Spleen (tissue), 11 donors: ENCODE data around the gene UXS1. TPM values are rescaled to one million over a fixed set of nuclear protein-coding genes. Genes with fewer than 3 reads are reported as not detected.

Experiments
- DNase-seq: peaks from one replicate; pipeline ENCODE4 v3.0.0-alpha.2; 2020
- H3K27ac ChIP-seq, 8 donors: fragments of 200-600 bp; sonication (generic) in 7 of 8; 1 replicate in 4 of 8; 2 replicates in 4 of 8; pipeline versions ENCODE4 v1.5.0 to v1.8.0; 2016 to 2021; ENCODE audit warnings: inconsistent platforms in 4 of 8, mild to moderate bottlenecking in 4 of 8, moderate library complexity in 1 of 8
- H3K27me3 ChIP-seq, 7 donors: fragments of 200-600 bp; sonication (generic) in 6 of 7; replicated peaks in 1 of 7; 1 replicate in 4 of 7; 2 replicates in 3 of 7; pipeline versions ENCODE4 v1.5.0 to v1.8.0; 2016 to 2021; ENCODE audit warnings: inconsistent platforms in 3 of 7, mild to moderate bottlenecking in 1 of 7
- H3K36me3 ChIP-seq, 6 donors: fragments of 200-600 bp; sonication (generic) in 5 of 6; 1 replicate in 4 of 6; 2 replicates in 2 of 6; pipeline versions ENCODE4 v1.5.0 to v1.8.0; 2016 to 2021; ENCODE audit warnings: inconsistent platforms in 2 of 6
- H3K4me1 ChIP-seq, 6 donors: fragments of 200-600 bp; sonication (generic) in 5 of 6; 1 replicate in 3 of 6; 2 replicates in 3 of 6; pipeline versions ENCODE4 v1.5.0 to v1.8.0; 2016 to 2021; ENCODE audit warnings: inconsistent platforms in 3 of 6
- H3K4me3 ChIP-seq, 8 donors: fragments of 200-600 bp; sonication (generic) in 7 of 8; 1 replicate in 4 of 8; 2 replicates in 4 of 8; pipeline versions ENCODE4 v1.5.0 to v1.8.0; 2016 to 2021; ENCODE audit warnings: inconsistent platforms in 4 of 8, mild to moderate bottlenecking in 4 of 8, moderate library complexity in 2 of 8
- H3K9me3 ChIP-seq, 8 donors: fragments of 200-600 bp; sonication (generic) in 7 of 8; 1 replicate in 4 of 8; 2 replicates in 4 of 8; pipeline versions ENCODE4 v1.5.0 to v1.8.0; 2016 to 2021; ENCODE audit warnings: inconsistent platforms in 4 of 8
- CTCF ChIP-seq, 11 experiments: fragments of 200-600 bp in 7 of 11; fragments of 450-650 bp in 4 of 11; sonication (generic) in 4 of 11; IDR thresholded peaks in 8 of 11; conservative IDR thresholded peaks in 3 of 11; 1 replicate in 7 of 11; 2 replicates in 4 of 11; pipeline versions ENCODE4 v1.4.0 to v1.8.0; 2016 to 2021; ENCODE audit warnings: antibody characterized with exemption in 11 of 11, inconsistent platforms in 4 of 11, mild to moderate bottlenecking in 1 of 11
- POLR2A ChIP-seq, 3 donors: fragments of 450-650 bp; IDR thresholded peaks; one replicate each; pipeline ENCODE4 v1.5.1; 2017; ENCODE audit warnings: antibody characterized with exemption in 3 of 3, mild to moderate bottlenecking in 1 of 3
- POLR2AphosphoS5 ChIP-seq, 3 donors: sonication (generic); formaldehyde crosslinking; IDR thresholded peaks; one replicate each; pipeline ENCODE4 v1.5.1; 2017; ENCODE audit warnings: antibody characterized with exemption in 3 of 3
- WGBS, 5 donors: extraction: QIAGEN DNeasy Blood & Tissue Kit in 3 of 5; methylation state at CpG; one replicate each; pipeline versions ENCODE4 v1.1.5 to v1.1.7; 2013 to 2018; 5-methylcytosine and 5-hydroxymethylcytosine counted together
- intact Hi-C: fragments of 100-400 bp; cut with DNase I; formaldehyde crosslinking; loops from one replicate; pipeline ENCODE4 v1.15.0; 2023; ENCODE audit warnings: low total_unique reads
- polyA plus RNA-seq, 3 donors: library from polyadenylated mRNA; stranded (reverse); fragments of 200-250 nt; gene quantifications; one replicate each; pipeline ENCODE4 v1.2.1, GENCODE V29; 2013
- total RNA-seq, 7 donors: library from RNA; depleted of rRNA in 3 of 7; stranded (reverse); fragments of >200 nt in 3 of 7; fragmentation: NEBNext Ultra II Directional in 4 of 7; extraction: Animal tissue kit (Norgen Biotek cat#: 25700) in 4 of 7; gene quantifications; one replicate each; pipeline versions ENCODE4 v1.1.0 to v1.2.1, GENCODE V29; 2016 to 2021
- donor health status: healthy with polysubstance abuse.
- donor health status: DM: no; HTN: no; CAD: no; lungs with moderate emphysema.
- donor health status: DM: no; HTN: no; CAD: no.
- donor health status: Bipolar disorder and iron deficiency.
- donor health status: healthy.
- donor health status: DM: no; HTN: no; CAD: no.
- donor health status: DM: yes; HTN: yes; CAD: no.

The UXS1 gene
- total and polyA plus RNA-seq, 10 donors = 9.5 to 60.1 (median 40.3) TPM

DNA sequence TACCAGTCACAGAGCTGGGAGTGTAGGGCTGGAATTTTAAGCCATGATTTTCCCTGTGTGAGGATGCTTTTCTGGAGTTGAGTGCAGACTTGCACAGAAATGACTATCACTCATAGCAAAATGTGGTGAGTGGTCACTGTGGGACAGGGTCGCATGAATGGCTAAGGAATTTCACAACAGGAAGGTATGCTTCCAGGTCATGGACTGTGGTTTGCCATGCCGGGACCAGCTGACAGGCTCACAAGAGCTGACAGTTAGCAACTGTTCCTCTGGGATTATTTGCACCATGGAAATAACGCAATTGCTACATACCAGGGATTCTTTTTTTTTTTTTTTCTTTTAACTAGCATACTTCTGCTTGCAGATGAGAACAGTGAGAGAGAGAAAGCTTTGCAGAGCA, 3.8 kb upstream of the UXS1 start:
- no peak overlapping the region for H3K4me3 ChIP-seq
- intact Hi-C loops = no loop called here
- no peak overlapping the region for H3K27ac ChIP-seq
- no peaks in the 10 kb centered on the region for H3K9me3 ChIP-seq
- H3K36me3 ChIP-seq = no peaks in the 10 kb centered on the region
- no peaks in the 10 kb centered on the region for H3K27me3 ChIP-seq
- H3K4me1 ChIP-seq = peaks cover under 1 to 19% (median 13%) of the 10 kb centered on the region in 6 donors
- 22 to 53% (median 48%) methylated on average over 3 of the region's 3 CpGs for WGBS, 5 donors
- TF ChIP-seq POLR2AphosphoS5 (IDR thresholded peaks at IDR 0.05) (peak in 1 of 3 donors; percentile 47), CTCF (IDR thresholded peaks at IDR 0.05 in 8 of 11, conservative IDR thresholded peaks at IDR 0.05 in 3 of 11) (no peak)
- DNase-seq = no peak

- Histone ChIP-seq H3K36me3 (no peaks in the 10 kb centered on the region), H3K9me3 (no peaks in the 10 kb centered on the region), H3K27ac (no peak overlapping the region), H3K4me1 (peaks cover 7 to 38% (median 30%) of the 10 kb centered on the region in 6 donors), H3K4me3 (no peak overlapping the region), H3K27me3 (no peaks in the 10 kb centered on the region)
- WGBS, 5 donors = 74 to 88% (median 81%) methylated on average over 6 of the region's 6 CpGs
- no peak for TF ChIP-seq CTCF (IDR thresholded peaks at IDR 0.05 in 8 of 11, conservative IDR thresholded peaks at IDR 0.05 in 3 of 11)
- no peak for TF ChIP-seq POLR2A (IDR thresholded peaks at IDR 0.05)
- no peak for TF ChIP-seq POLR2AphosphoS5 (IDR thresholded peaks at IDR 0.05)
- no peak for DNase-seq
- intact Hi-C loops = no loop called here
Measured at GRCh38 chr2:106195981-106196380, 1.9 kb upstream of the UXS1 start.

GRCh38 chr2:106195456-106195855, 1.4 kb upstream of the UXS1 start:
- DNase-seq = no peak
- Histone ChIP-seq H3K27me3 (no peaks in the 10 kb centered on the region), H3K27ac (no peak overlapping the region), H3K4me1 (peaks cover 7 to 43% (median 32%) of the 10 kb centered on the region in 6 donors), H3K4me3 (peak overlapping the region in 2 of 8 donors; percentile 90 to 99), H3K9me3 (no peaks in the 10 kb centered on the region), H3K36me3 (no peaks in the 10 kb centered on the region)
- intact Hi-C loops = no loop called here
- WGBS, 5 donors = 85 to 94% (median 88%) methylated on average over 6 of the region's 6 CpGs
- TF ChIP-seq POLR2A (IDR thresholded peaks at IDR 0.05) (no peak), POLR2AphosphoS5 (IDR thresholded peaks at IDR 0.05) (no peak), CTCF (IDR thresholded peaks at IDR 0.05 in 8 of 11, conservative IDR thresholded peaks at IDR 0.05 in 3 of 11) (no peak)

- WGBS, 5 donors = 0 to 2% (median 0%) methylated on average over 10 to 37 of the region's 37 CpGs
- DNase-seq = no peak
- Histone ChIP-seq H3K9me3 (no peaks in the 10 kb centered on the region), H3K4me3 (peak overlapping the region; percentile 67 to 99 (median 94)), H3K27ac (peak overlapping the region; percentile 30 to 93 (median 86)), H3K27me3 (no peaks in the 10 kb centered on the region), H3K4me1 (peaks cover 20 to 61% (median 47%) of the 10 kb centered on the region in 6 donors), H3K36me3 (no peaks in the 10 kb centered on the region)
- intact Hi-C loops = no loop called here
- TF ChIP-seq CTCF (IDR thresholded peaks at IDR 0.05 in 8 of 11, conservative IDR thresholded peaks at IDR 0.05 in 3 of 11) = peak in 1 of 11 experiments; percentile 14
- peak in 1 of 3 donors; percentile 3 for TF ChIP-seq POLR2AphosphoS5 (IDR thresholded peaks at IDR 0.05)
- TF ChIP-seq POLR2A (IDR thresholded peaks at IDR 0.05) = no peak
Measured at GRCh38 chr2:106193690-106193976, 468 bp downstream of the UXS1 start.
